ENCODE data around the gene CR1.
"Not testable (repeated sequence)": the region's sequence is repeated elsewhere in the genome, so short reads cannot be mapped to it uniquely, and the experiment has no call there.

CR1 gene

DNA sequence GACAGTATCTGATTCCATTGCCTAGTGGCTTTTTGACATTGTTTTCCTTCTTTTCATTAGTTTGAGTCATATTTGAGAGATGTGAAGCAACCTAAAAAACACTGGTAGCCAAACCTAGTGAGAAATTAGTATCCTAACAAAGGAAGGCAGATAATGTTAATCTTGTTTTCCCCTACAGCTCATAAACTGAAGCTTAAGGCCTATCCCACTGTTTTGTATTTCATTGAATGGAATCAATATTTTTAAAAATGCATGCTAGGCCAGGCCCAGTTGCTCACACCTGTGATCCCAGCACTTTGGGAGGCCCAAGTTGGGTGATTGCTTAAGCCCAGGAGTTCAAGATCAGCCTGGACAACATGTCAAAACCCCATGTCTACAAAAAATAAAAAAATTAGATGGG is 150.2 kb downstream of the CR1 start:
- DNase-seq = no peak

DNA sequence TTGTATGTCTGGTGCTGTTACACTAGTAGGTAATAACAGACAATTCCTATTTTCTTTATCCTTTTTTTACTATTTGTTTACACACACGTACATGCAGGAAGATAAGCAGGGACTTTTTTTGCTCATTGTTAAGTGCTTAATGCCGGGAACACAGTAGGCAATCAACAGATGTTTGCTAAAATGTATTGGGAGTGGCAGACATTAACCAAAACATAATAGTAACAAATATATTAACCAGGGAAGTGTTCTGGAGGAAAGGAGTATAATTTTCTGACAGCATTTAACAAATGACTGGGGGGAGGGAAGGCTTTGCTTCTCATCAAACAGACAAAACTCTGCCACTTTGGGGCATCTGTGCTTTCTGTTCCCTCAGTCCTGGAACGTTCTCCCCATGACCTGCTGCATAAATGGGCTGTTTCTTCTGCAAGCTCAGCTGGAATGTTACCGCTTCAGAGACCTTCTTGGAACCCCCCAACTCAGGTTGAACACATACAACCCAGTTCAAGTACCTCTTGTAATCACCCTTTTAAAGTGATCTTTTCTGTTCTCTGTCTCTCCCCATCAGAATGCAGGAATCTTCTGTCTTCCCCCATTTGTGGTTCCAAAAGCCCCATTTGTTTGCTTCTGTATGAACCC is 151.1 kb downstream of the CR1 start:
- no peak for DNase-seq

DNA sequence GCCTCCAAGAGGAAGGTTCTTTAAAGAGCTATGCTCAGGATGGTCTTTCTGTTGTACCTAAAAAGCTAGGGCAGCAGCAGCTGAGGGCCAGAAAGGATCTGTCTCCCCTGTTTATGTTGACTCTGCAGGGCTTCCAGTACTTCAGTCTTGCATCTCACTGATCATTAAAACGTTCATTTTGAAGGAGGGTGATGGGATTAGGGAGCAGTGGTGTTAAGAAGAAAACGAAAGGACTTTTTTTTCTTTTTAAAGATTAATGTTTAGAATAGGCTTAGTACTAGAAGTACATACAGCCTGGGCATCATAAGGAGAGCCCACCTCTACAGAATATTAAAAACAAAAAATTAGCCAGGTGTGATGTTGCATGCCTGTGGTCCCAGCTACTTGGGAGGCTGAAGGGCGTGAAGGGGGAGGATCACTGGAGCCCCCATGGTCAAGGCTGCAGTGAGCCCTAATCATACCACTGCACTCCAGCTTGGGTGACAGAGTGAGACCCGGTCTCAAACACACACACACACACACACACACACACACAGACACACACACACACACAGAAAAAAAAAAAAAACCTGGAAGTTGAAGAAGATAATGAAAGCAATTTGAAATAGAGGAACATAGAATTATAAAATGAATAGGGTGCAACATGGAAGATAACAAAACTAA is 151.8 kb downstream of the CR1 start:
- no peak for DNase-seq

GRCh38 chr1:207648334-207649209 is 152.6 kb downstream of the CR1 start:
- DNase-seq = no peak

DNA sequence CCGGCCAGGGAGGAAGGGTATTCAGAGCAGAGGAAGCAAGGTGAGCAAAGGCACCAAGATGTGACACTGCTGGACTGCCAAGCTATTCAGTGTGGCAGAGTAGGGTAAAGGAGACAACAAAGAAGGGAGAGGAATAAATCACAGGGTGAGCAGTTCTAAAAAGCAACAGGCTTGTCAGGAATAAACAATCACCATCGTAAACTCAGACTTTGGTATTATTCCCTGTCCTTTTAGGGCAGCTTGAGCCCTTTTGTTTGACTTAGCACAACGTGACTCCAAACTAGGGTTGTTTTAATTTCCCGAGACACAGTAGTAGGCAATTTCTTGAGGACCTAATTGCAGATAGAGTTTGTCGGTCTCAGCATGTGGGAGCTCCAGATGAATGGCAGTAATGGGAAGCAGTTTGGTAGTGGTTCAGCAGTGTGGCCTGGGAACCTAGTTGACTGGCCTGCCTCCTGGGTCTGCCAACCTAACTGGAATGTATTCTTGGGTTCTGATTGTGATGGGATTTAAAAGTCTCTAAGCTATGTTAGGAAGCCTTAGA is 153.3 kb downstream of the CR1 start:
- DNase-seq = no peak

DNA sequence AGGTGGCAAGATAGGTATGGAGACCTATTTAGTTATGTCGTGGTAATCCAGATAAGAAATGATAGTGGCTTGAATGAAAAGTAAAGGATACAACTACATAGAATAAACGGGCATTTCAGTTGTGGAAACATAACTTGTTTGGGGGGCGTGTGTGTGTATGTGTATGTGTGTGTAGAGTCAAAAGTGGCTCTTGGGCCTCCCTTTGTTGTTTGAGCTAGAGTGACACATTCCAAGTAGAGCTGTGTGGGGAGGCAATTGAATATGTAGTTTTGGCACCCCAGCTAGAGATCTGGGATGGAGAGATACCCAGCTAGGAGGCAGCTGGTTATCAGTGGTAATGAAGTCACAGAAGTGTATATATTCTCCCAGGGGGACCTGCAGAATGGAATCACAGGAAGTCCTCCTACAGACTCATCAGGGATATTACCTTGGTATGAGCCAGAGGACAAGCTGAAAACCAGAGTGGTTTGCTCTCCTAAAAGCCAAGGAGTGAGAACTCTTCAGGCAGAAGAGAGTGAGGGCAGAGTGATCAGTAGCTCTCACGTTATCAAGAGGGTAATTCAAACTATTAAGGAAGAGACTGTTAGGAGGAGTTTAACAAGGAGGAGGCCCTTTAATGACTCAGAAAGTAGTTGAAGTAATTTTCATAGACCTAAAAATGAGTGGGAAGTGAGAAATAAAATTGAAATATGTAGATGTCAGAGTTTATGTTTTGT is 154.1 kb downstream of the CR1 start:
- DNase-seq = no peak

DNA sequence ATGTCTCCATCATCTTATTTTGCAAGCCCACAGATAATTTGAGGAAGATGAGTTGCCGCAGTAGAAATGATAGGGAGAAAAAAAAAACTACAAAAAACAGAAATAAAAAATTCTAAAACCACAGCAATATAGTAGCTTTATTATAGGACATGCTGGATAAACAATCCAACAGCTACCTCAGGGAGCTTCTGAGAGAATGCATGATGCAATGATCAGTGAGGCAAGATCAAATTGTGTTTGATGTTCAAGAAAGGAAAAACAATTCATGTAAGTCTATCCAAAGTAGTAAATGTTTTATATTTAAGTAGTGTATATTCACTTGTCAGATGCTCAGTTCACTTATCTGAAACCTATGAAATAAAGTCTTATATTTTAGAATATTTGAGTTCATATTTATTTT is 155.6 kb downstream of the CR1 start:
- no peak for DNase-seq

GRCh38 chr1:207654320-207654719 is 158.4 kb downstream of the CR1 start:
- DNase-seq = no peak

GRCh38 chr1:207658408-207658807 is 162.5 kb downstream of the CR1 start:
- DNase-seq = no peak

DNA sequence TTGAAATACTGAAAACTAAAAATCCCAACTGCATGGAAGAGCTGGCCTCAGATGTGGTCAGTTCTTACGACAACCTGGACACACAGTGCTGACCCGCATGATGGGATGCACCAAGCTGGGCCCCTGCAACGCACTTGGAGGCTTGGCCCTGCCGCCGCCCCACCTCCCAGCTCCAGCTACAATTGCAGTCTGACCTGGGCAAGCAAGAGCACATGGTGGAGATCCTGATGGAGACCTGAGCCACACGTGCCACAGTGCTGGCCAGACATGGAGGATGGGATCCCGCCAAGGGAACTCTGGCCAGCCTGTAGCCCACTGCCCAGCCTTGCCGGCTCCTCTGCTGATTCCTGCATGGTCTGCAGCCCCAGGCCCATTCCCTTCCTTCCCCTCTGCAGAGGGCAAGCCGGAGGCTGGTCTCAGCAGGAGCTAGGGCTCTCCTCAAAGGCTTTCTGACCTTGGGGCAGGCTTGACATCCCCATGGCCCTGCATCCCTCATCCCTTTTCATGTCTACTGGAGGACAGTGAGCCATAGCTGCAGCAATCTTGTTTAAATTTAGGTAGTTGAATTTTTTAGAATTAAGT is 163.0 kb downstream of the CR1 start:
- no peak for DNase-seq

GRCh38 chr1:207659545-207660153 is 163.7 kb downstream of the CR1 start:
- DNase-seq = no peak

- DNase-seq = not testable (repeated sequence)
Observed at GRCh38 chr1:207661420-207661819, 165.5 kb downstream of the CR1 start.

- DNase-seq = no peak
Observed at GRCh38 chr1:207666342-207666741, 170.4 kb downstream of the CR1 start.

- DNase-seq = no peak
Observed at GRCh38 chr1:207669528-207670009, 173.6 kb downstream of the CR1 start.

DNA sequence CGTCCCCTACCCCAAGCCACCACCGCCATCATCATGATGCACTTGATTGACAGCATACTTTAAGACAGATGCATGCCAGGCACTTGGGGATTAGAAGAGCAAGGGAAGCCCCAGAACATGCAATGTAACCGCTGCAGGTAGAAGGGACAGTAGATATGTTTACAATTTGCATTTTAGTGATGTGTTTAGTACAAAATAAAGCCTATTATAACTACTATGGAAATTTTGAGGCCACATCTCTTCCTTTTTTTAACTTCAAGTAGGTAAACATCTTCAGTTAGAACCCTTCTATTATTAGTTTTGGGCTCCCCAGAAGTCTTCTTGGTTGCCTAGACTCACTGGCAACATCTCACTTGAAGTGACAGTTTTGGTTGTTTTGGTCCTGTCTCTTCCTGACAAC is 174.2 kb downstream of the CR1 start:
- no peak for DNase-seq

DNA sequence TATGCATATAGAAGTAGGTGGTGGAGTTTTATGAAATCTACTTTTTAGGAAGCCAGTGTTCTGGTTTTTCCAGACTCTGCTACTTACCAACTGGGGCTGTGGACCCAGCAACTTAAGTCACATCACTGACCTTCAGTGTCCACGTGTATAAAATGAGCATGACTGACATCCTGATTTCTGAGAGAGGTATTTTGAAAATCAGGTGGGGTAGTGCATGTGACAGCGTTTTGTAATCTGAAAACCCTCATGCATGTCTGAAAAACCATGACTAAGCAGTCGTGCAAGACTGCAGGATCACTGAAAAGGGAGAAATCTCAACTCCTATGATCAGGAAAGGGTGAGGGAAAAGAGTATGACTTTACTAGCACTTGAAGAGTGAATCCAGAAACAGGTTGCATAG is 175.0 kb downstream of the CR1 start:
- DNase-seq = no peak

DNA sequence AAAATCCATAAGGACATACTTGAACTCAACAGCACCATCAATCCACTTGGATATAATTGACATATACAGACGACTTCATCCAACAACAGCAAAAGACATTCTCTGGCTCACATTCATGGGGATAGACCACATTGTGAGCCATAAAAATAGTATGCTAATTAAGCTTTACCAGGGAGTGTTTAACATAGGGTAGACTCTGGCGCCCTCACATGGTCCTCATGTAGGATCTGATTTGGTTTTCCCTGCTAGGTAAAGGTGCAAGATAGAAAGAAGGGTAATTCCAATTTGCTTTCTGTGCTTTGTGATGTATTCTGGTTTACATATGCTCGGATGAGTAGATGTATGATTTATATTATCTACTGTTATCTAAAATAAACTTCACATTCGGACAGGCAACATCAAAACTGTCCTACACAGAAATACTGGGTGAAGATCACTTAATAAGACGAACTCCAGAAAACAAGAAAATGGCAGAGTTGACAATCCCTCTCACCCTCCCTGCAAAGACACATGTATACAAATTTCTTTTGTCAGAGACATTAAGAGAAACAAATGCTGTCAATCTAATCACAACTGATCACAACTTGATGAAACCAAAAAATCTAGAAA is 176.7 kb downstream of the CR1 start:
- no peak for DNase-seq

DNA sequence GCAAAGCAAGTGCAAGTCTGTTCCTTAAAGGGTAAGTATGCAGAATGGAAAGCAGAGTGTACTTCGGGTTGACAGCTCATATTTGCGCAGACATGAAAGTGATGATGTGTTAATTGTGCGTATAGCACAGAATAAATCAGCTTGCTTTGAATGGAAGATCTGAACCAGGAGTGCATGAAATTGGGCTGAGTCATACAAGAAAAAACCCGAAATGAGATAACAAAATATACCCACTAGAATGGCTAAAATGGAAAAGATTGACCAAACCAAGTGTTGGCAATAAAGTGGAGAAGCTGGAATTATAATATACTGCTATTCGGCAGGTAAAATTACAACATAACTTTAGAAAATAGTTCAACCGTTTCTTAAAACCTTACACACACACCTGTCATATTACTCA is 177.4 kb downstream of the CR1 start:
- DNase-seq = no peak

- DNase-seq = no peak
Observed at GRCh38 chr1:207676153-207676552, 180.2 kb downstream of the CR1 start.

- DNase-seq = not testable (repeated sequence)
Observed at GRCh38 chr1:207680590-207681388, 184.8 kb downstream of the CR1 start.
